HepG2 (cell line): ENCODE measurements around the gene GLRA1. TPM values are rescaled to one million over a fixed set of nuclear protein-coding genes. Genes with fewer than 3 reads are reported as not detected.
A peak's percentile ranks its signal among the peaks of the same experiment; 100 is the strongest.

ENCODE experiments used
- ELF4 ChIP-seq: sonication (generic); formaldehyde crosslinking; IDR thresholded peaks from 2 replicates; pipeline ENCODE4 v1.5.0; 2020; ENCODE audit warnings: missing genetic modification reagents, mild to moderate bottlenecking, moderate library complexity, borderline replicate concordance
- HNF4A ChIP-seq: sonication (generic); formaldehyde crosslinking; IDR thresholded peaks from 2 replicates; pipeline ENCODE4 v1.4.0; 2020; ENCODE audit warnings: missing genetic modification reagents
- IRF2 ChIP-seq: IDR thresholded peaks from 2 replicates; pipeline ENCODE4 v1.6.1; 2018; ENCODE audit warnings: missing genetic modification reagents, missing compliant biosample characterization
- JUNB ChIP-seq: sonication (generic); formaldehyde crosslinking; IDR thresholded peaks from 2 replicates; pipeline ENCODE4 v1.8.0; 2022; ENCODE audit warnings: missing genetic modification reagents, mild to moderate bottlenecking, borderline replicate concordance
- KAT7 ChIP-seq: IDR thresholded peaks from 2 replicates; pipeline ENCODE4 v1.6.1; 2018; ENCODE audit warnings: borderline replicate concordance, missing compliant biosample characterization
- KDM1A ChIP-seq: IDR thresholded peaks from 2 replicates; pipeline ENCODE4 v1.6.1; 2016; ENCODE audit warnings: missing compliant biosample characterization
- NBN ChIP-seq: fragments of 450-650 bp; conservative IDR thresholded peaks from 2 replicates; pipeline ENCODE4 v1.6.1; 2017
- RCOR2 ChIP-seq: IDR thresholded peaks from 2 replicates; pipeline ENCODE4 v1.6.1; 2016; ENCODE audit warnings: missing biosample characterization, missing genetic modification reagents
- RFX3 ChIP-seq: IDR thresholded peaks from 2 replicates; pipeline ENCODE4 v1.6.1; 2016; ENCODE audit warnings: missing biosample characterization, missing genetic modification reagents
- TBX2 ChIP-seq: sonication (generic); formaldehyde crosslinking; IDR thresholded peaks from 2 replicates; pipeline ENCODE4 v1.5.0; 2020; ENCODE audit warnings: missing genetic modification reagents, mild to moderate bottlenecking, borderline replicate concordance
- TEAD2 ChIP-seq: sonication (generic); formaldehyde crosslinking; IDR thresholded peaks from 2 replicates; pipeline ENCODE4 v1.9.0; 2021; ENCODE audit warnings: missing genetic modification reagents
- TMF1 ChIP-seq: sonication (generic); formaldehyde crosslinking; IDR thresholded peaks from 2 replicates; pipeline ENCODE4 v1.8.1; 2022; ENCODE audit warnings: low read depth, missing genetic modification reagents
- U2AF2 ChIP-seq: fragments of 200-400 bp; formaldehyde crosslinking; IDR thresholded peaks from 2 replicates; pipeline ENCODE4 v1.6.1; 2017; ENCODE audit warnings: low read depth, mild to moderate bottlenecking, low read length
- ZNF225 ChIP-seq: sonication (generic); formaldehyde crosslinking; IDR thresholded peaks from 2 replicates; pipeline ENCODE4 v1.4.0; 2020; ENCODE audit warnings: mild to moderate bottlenecking, missing genetic modification reagents
- ZNF281 ChIP-seq: sonication (generic); formaldehyde crosslinking; IDR thresholded peaks from 2 replicates; pipeline ENCODE4 v1.4.0; 2020; ENCODE audit warnings: missing genetic modification reagents, borderline replicate concordance
- ZNF589 ChIP-seq: sonication (generic); formaldehyde crosslinking; conservative IDR thresholded peaks from 2 replicates; pipeline ENCODE4 v1.8.0; 2022; ENCODE audit warnings: mild to moderate bottlenecking, moderate library complexity, missing genetic modification reagents
- ZNF678 ChIP-seq: sonication (generic); formaldehyde crosslinking; IDR thresholded peaks from 2 replicates; pipeline ENCODE4 v1.4.0; 2020; ENCODE audit warnings: mild to moderate bottlenecking, missing genetic modification reagents
- ZNF761 ChIP-seq: sonication (generic); formaldehyde crosslinking; conservative IDR thresholded peaks from 2 replicates; pipeline ENCODE4 v1.4.0; 2020; ENCODE audit warnings: mild to moderate bottlenecking, missing genetic modification reagents
- ZNF770 ChIP-seq: sonication (generic); formaldehyde crosslinking; IDR thresholded peaks from 2 replicates; pipeline ENCODE4 v1.5.0; 2020; ENCODE audit warnings: mild to moderate bottlenecking, missing genetic modification reagents
- ZNF792 ChIP-seq: IDR thresholded peaks from 2 replicates; pipeline ENCODE4 v1.6.1; 2016
- ZZZ3 ChIP-seq: sonication (generic); formaldehyde crosslinking; IDR thresholded peaks from 2 replicates; pipeline ENCODE4 v1.4.0; 2020; ENCODE audit warnings: missing genetic modification reagents, mild to moderate bottlenecking, borderline replicate concordance
- polyA plus RNA-seq, 8 experiments: library from polyadenylated mRNA; depleted of rRNA in 3 of 8; stranded (reverse) in 7 of 8; unstranded in 1 of 8; fragments of >200 nt; fragmentation: Illumina TruSeq in 4 of 8; extraction: Trizol in 4 of 8; gene quantifications; 2 replicates each; pipeline versions ENCODE4 v1.2.1 to v1.2.3, GENCODE V29; 2011 to 2016; ENCODE audit warnings: low read depth in 4 of 8, missing spikeins in 1 of 8, mixed read lengths in 1 of 8; ENCODE audit not compliant: insufficient read depth in 1 of 8
- total RNA-seq, 5 experiments: library from RNA; depleted of rRNA; stranded (reverse); fragments of >200 nt; fragmentation: Illumina TruSeq; extraction: Trizol; gene quantifications; 2 replicates each; pipeline ENCODE4 v1.2.3, GENCODE V29; 2016; ENCODE audit warnings: low read depth in 1 of 5
- TF ChIP-seq, protein P1 (sequence below): sonication (generic); formaldehyde crosslinking; IDR thresholded peaks from 2 replicates; pipeline ENCODE4 v1.9.0; 2021; ENCODE audit warnings: missing genetic modification reagents, borderline replicate concordance
- TF ChIP-seq, protein P2 (sequence below): sonication (generic); formaldehyde crosslinking; IDR thresholded peaks from 2 replicates; pipeline ENCODE4 v1.5.0; 2020; ENCODE audit warnings: missing genetic modification reagents, mild to moderate bottlenecking, borderline replicate concordance
- TF ChIP-seq, protein P3 (sequence below): sonication (generic); formaldehyde crosslinking; conservative IDR thresholded peaks from 2 replicates; pipeline ENCODE4 v1.4.0; 2020; ENCODE audit warnings: missing genetic modification reagents

GLRA1 gene
- total and polyA plus RNA-seq, 2 of the 13 experiments (the other 11 are each of a cell fraction or from before 2014, with no cell fraction given): not detected

GRCh38 chr5:151820903-151821302 is 103.7 kb downstream of the GLRA1 start (continued):
- TF ChIP-seq RCOR2 (CRISPR knock-in tag) (peak; percentile 34; the same call in 1 of the 2 replicates), KAT7 (no peak), ZNF770 (CRISPR knock-in tag) (0 out of 2 replicates have a peak, but pooled peaks have one; percentile 24), JUNB (no peak), ELF4 (CRISPR knock-in tag) (no peak), ZNF678 (no peak), TBX2 (CRISPR knock-in tag) (peak; percentile 52; the same call in 1 of the 2 replicates), ZNF281 (CRISPR knock-in tag) (peak; percentile 57; the same call in 1 of the 2 replicates), TEAD2 (CRISPR knock-in tag) (no peak), ZNF792 (CRISPR knock-in tag) (peak; percentile 82; the same call in 1 of the 2 replicates), IRF2 (CRISPR knock-in tag) (peak; percentile 46; the same call in 1 of the 2 replicates), ZZZ3 (CRISPR knock-in tag) (no peak), NBN (no peak), HNF4A (CRISPR knock-in tag) (peak; percentile 90), ZNF761 (no peak), KDM1A (CRISPR knock-in tag) (no peak), ZNF589 (CRISPR knock-in tag) (no peak), TMF1 (CRISPR knock-in tag) (no peak), ZNF225 (CRISPR knock-in tag) (no peak), U2AF2 (no peak), RFX3 (CRISPR knock-in tag) (no peak)
- TF ChIP-seq, protein P1, sequence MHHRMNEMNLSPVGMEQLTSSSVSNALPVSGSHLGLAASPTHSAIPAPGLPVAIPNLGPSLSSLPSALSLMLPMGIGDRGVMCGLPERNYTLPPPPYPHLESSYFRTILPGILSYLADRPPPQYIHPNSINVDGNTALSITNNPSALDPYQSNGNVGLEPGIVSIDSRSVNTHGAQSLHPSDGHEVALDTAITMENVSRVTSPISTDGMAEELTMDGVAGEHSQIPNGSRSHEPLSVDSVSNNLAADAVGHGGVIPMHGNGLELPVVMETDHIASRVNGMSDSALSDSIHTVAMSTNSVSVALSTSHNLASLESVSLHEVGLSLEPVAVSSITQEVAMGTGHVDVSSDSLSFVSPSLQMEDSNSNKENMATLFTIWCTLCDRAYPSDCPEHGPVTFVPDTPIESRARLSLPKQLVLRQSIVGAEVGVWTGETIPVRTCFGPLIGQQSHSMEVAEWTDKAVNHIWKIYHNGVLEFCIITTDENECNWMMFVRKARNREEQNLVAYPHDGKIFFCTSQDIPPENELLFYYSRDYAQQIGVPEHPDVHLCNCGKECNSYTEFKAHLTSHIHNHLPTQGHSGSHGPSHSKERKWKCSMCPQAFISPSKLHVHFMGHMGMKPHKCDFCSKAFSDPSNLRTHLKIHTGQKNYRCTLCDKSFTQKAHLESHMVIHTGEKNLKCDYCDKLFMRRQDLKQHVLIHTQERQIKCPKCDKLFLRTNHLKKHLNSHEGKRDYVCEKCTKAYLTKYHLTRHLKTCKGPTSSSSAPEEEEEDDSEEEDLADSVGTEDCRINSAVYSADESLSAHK (CRISPR knock-in tag): no peak
- TF ChIP-seq, protein P2, sequence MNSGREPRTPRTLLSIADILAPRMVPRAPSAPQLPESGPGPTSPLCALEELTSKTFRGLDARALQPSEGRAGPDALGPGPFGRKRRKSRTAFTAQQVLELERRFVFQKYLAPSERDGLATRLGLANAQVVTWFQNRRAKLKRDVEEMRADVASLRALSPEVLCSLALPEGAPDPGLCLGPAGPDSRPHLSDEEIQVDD (CRISPR knock-in tag): no peak
- TF ChIP-seq, protein P3, sequence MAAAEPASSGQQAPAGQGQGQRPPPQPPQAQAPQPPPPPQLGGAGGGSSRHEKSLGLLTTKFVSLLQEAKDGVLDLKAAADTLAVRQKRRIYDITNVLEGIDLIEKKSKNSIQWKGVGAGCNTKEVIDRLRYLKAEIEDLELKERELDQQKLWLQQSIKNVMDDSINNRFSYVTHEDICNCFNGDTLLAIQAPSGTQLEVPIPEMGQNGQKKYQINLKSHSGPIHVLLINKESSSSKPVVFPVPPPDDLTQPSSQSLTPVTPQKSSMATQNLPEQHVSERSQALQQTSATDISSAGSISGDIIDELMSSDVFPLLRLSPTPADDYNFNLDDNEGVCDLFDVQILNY (CRISPR knock-in tag): no peak
